LNCaP clone FGC (cell line): ENCODE data around the gene HDAC4.

Experiments used
- DNase-seq: peaks from one replicate; pipeline ENCODE4 v3.0.0-alpha.2; 2011; ENCODE audit warnings: low read depth
- H3K4me3 ChIP-seq: 2 replicates; pipeline ENCODE4 v1.5.1; 2011; ENCODE audit warnings: mild to moderate bottlenecking, low read depth, low read length, control low read depth
- TF ChIP-seq, protein P1 (sequence below): IDR thresholded peaks from 2 replicates; pipeline ENCODE4 v1.5.1; 2012; ENCODE audit warnings: mild to moderate bottlenecking; ENCODE audit not compliant: control insufficient read depth, insufficient read depth; ENCODE audit errors: extremely low read depth

HDAC4 gene

GRCh38 chr2:239215136-239215925 lies 185.5 kb downstream of the HDAC4 start:
- TF ChIP-seq, protein P1, sequence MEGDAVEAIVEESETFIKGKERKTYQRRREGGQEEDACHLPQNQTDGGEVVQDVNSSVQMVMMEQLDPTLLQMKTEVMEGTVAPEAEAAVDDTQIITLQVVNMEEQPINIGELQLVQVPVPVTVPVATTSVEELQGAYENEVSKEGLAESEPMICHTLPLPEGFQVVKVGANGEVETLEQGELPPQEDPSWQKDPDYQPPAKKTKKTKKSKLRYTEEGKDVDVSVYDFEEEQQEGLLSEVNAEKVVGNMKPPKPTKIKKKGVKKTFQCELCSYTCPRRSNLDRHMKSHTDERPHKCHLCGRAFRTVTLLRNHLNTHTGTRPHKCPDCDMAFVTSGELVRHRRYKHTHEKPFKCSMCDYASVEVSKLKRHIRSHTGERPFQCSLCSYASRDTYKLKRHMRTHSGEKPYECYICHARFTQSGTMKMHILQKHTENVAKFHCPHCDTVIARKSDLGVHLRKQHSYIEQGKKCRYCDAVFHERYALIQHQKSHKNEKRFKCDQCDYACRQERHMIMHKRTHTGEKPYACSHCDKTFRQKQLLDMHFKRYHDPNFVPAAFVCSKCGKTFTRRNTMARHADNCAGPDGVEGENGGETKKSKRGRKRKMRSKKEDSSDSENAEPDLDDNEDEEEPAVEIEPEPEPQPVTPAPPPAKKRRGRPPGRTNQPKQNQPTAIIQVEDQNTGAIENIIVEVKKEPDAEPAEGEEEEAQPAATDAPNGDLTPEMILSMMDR = no peak
- H3K4me3 ChIP-seq = no peak overlapping the region
- no peak for DNase-seq

DNA sequence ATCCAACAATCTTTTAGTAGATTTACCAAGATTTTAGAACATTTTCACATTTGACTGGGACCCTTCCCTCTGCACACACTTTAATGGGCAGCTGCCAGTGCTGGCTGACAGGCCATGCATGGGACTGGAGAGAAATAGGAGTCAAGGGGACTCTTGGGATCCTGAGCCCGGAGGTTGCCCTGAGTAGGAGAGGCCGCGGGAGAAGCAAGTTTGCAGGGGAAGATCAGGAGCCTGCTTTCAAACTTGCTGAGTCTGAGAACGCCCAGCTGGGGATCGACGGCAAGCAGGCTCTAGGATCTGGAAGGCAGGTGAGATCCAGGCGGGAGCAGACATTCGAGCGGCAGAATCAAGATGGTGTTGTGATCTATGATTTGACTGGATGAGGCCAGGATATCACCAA lies 186.1 kb downstream of the HDAC4 start:
- TF ChIP-seq, protein P1 = no peak

GRCh38 chr2:239213643-239214101 lies 187.1 kb downstream of the HDAC4 start:
- TF ChIP-seq, protein P1 = no peak
- no peak for DNase-seq
- no peak overlapping the region for H3K4me3 ChIP-seq

More for the DNA sequence above, 186.1 kb downstream of the HDAC4 start:
- H3K4me3 ChIP-seq = no peak overlapping the region
- no peak for DNase-seq

DNA sequence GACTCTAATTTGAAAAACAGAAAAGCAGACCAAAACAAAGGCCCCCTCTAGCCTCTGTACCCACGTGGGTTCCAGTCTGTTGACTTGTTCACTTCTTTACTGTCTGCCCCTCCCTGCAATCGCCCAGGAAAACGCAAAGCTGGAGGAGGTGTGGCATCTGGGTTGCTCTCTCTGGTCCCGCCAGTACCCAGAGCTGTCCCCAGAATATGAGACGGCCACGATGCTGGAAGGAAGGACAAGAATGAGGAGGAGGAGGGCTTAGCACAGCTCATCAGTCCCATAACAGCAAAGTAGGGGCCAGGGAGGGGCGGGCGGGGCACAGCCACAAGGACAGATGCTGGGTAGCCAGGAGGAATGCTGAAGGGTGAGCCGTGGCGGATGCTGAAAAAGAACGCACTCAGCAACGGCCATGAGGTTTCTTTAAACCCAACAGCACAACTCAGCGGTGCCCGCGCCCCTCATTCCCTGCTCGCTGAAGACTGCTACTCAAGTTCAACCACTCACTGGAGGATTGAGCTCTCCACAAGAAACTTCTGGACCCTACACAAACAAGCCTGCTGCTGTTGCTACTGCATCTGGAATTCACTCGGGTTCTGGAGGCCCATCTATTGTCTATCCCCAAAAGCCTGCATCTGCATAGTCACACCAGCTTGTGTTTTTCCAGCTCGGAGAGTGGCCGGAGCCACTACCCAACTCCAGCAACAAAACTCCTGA lies 187.7 kb downstream of the HDAC4 start:
- H3K4me3 ChIP-seq = no peak overlapping the region
- DNase-seq = no peak
- TF ChIP-seq, protein P1 = no peak

DNA sequence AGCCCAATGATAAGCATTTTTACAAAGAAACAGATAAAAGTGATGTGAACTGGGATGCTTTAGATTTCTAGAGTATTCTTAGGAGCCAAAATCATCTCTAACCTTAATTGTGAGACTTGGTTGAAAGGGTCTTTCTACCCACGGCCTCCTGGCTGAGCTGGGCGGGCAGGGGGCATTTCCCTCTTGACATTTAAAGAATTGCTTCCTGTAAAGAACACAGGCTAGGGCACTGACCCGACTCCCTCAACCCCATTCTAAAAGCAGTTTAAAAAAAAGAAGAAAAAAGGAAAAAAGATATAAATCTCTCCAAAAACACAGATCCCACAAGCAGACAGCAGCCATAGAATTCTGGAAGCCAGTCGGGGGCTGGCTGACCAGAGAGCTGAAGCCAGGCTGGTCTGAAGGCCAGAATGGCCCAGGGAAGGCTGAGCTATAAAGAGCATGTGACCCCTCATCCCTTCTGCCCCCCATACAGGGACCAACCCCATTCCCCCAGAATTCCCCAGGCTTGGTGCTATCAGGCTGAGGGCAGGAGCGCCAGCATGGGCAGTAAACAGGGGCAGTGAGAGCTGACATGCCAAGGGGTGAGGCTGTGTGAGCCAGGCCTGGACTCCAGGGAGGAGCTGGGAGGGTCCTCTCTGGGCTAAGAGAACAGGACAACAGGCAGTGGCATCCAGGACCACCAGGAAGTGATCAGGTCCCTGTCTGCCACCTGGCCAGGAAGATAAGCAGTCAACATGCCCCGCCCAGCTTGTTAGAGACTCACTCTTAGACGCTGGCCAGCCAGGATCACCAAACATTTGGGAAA lies 188.5 kb downstream of the HDAC4 start:
- no peak for DNase-seq
- H3K4me3 ChIP-seq = no peak overlapping the region
- TF ChIP-seq, protein P1 = no peak

- TF ChIP-seq, protein P1 = no peak
Measured at GRCh38 chr2:239211396-239212094, 189.3 kb downstream of the HDAC4 start.

More at GRCh38 chr2:239211396-239212094, 189.3 kb downstream of the HDAC4 start:
- H3K4me3 ChIP-seq = no peak overlapping the region
- DNase-seq = no peak
